Fibroblast of mammary gland (primary cell): ENCODE results near the gene GRAP.

Source experiments
- DNase-seq: peaks from one replicate; pipeline ENCODE4 v3.0.0-alpha.2; 2010; ENCODE audit warnings: low read depth
- H3K4me3 ChIP-seq: 2 replicates; pipeline ENCODE4 v1.5.1; 2011; ENCODE audit warnings: low read depth, mild to moderate bottlenecking, low read length, moderate library complexity; ENCODE audit not compliant: control insufficient read depth
- TF ChIP-seq, protein P1 (sequence below): conservative IDR thresholded peaks from 2 replicates; pipeline ENCODE4 v1.5.1; 2011; ENCODE audit warnings: low read depth, low read length, inconsistent platforms; ENCODE audit not compliant: control insufficient read depth, insufficient read depth

Gene GRAP

DNA sequence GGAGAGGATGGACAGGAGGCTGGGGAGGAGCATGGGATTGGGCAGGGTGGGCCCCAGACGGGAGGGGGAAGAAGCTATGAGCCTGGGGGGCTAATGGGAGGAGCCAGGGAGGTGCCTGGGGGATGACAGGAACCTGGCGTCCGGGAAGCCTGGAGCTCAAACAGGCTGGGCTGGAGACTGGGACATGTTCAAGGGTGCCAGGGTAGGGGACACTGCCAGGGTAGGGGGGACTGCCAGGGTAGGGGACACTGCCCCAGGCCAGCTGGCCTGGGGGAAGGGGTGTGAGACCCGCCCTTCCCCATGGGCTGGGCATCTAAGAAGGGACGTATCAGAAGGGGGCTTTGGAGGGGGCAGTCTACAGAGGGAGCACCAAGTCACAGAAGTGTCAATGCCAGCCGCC, 35.2 kb downstream of the GRAP start:
- H3K4me3 ChIP-seq = no peak overlapping the region
- no peak for DNase-seq
- TF ChIP-seq, protein P1, sequence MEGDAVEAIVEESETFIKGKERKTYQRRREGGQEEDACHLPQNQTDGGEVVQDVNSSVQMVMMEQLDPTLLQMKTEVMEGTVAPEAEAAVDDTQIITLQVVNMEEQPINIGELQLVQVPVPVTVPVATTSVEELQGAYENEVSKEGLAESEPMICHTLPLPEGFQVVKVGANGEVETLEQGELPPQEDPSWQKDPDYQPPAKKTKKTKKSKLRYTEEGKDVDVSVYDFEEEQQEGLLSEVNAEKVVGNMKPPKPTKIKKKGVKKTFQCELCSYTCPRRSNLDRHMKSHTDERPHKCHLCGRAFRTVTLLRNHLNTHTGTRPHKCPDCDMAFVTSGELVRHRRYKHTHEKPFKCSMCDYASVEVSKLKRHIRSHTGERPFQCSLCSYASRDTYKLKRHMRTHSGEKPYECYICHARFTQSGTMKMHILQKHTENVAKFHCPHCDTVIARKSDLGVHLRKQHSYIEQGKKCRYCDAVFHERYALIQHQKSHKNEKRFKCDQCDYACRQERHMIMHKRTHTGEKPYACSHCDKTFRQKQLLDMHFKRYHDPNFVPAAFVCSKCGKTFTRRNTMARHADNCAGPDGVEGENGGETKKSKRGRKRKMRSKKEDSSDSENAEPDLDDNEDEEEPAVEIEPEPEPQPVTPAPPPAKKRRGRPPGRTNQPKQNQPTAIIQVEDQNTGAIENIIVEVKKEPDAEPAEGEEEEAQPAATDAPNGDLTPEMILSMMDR = no peak

DNA sequence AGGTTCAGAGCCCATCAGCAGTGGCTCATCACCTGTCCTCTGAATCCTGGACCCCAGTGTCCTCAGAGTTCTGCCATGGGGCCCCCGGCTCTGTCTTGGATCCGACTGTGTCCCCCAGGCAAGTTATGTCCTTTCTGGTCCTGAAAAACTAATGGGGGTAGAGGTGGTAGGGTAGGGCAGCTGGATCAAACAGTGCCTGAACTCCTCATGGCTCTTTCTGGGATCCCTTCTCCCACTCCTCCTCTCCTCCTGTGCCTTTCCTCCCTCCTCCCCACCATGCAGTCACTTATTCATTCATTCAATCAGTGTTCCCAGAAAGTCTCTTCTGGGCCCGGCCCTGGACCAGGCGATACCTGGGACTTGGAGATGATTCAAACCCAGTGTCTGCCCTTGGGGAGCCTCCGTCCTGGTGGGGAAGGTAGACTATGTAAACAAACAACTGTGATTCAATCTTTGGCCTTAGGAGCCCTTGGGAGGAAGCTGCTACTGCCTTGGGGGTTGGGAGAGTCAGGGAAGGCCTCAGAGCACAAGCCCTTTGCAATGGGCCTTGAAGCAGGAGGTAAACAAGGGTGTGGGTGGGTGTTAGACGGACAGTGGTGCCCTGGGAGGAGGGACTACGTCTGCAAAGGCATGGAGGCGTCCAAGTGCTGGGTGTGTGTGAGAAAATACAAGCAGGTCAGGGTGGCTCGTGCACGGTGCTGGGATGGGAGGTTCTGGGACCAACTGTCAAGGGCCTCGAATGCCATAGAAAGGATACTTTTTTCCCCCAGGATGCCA, 35.8 kb downstream of the GRAP start:
- H3K4me3 ChIP-seq = no peak overlapping the region

DNA sequence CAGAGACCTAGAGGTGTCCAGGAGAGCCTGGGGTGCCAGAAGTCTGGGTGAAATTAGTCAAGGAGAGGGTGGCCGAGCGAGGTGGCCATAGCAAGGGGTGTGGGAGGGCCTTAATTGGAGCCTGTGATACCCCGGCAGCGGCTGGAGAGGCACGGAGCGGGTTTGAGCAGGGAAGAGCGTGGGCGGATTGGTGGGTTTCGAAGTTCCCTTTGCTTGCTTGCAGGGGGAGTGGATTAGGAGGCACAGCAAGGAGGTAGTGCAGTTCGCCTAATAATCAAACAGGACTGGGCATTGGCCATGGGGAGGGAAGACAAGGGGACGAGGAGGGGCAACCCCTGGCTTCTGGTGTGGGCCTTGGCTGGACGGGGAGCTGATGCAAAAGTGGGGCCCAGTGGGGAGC, 36.8 kb downstream of the GRAP start:
- TF ChIP-seq, protein P1 = no peak
- no peak overlapping the region for H3K4me3 ChIP-seq
- DNase-seq = no peak

More for the DNA sequence above, 35.8 kb downstream of the GRAP start:
- peak; percentile 14 for DNase-seq
- TF ChIP-seq, protein P1 = no peak

DNA sequence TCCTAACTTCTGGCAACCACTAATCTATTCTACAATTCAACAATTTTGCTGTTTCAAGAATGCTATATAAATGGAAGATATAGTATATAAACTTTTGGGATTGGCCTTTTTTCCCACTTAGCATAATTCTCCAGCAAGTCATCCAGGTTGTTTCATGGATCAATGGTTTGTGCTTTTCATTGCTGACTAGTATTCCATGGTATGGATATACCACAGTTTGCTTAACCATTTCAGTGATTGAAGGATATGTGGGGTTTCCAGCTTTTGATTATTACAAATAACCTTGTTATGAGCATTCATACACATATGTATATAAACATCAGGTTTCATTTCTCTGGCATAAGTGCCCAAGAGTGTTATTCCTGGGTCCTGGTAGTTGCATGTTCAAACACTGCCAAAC, 40.1 kb downstream of the GRAP start:
- DNase-seq = no peak
- no peak overlapping the region for H3K4me3 ChIP-seq
- TF ChIP-seq, protein P1 = no peak

DNA sequence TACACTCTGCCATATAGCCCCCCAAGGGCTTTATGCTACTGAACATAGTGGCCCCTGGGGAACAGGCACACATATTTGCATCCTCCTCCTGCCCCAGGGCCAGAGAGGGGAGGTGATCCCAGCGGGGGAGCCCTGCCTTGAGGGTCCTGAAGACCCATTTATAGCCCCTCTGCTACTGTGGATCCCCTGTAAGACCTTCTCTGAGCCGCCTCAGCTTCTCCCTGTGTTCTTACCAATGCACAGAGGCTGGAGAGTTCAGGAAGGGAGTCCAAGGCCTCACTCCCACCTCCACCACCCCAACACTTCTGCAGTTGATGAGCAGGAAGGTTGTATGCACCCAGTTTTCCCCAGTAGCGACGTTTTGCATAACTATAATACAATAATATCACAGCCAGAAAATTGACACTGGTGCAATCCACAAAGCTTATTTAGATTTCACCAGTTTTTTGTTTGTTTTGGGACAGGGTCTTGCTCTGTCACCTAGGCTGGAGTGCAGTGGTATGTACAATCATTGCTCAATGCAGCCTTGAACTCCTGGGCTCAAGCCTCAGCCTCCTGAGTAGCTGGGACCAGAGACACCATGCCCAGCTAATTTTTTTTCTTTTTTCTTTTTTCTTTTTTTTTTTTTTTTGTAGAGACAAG, 40.8 kb downstream of the GRAP start:
- no peak for DNase-seq
- no peak overlapping the region for H3K4me3 ChIP-seq
- TF ChIP-seq, protein P1 = no peak

DNA sequence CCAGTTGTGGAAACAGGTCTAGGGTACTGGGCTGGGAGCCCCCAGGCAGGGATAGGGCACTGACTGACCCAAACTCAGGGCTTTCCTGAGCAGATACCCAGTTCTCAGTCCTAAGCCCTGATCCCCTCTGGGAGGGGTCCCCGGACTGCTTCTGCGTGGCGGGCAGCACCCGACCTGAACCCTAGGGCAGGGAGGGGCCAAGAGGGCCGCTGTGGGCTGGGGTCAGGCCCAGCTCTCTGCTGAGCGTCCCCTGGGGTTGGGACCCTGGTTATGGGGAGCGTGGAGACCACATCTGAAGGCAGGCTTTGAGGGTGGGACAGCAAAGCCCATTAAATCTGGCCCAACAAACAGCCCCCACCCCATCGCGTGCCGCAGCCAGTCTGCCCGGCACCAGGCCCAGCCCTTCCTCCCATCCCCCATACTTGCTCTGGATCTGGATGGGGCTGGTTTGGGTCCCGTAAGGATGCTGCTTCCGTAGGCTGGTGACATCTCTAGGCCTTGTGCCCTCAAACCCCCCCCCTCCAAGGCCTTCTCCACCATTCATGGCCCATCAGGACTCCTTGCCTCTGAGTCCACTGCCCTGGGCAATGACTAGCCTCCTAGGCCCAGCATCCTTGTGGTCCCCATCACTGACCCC, 41.5 kb downstream of the GRAP start:
- TF ChIP-seq, protein P1 = no peak
- peak overlapping the region; percentile 40 for H3K4me3 ChIP-seq
- DNase-seq = no peak
